Measurements from ENCODE around the gene ADI1. TPM values are rescaled to one million over a fixed set of nuclear protein-coding genes. Genes with fewer than 3 reads are reported as not detected.

ADI1 gene
- total and polyA plus RNA-seq, 10 of the 15 experiments (the other 5 are each of a cell fraction or from before 2014, with no cell fraction given), result 4.4 to 78.7 (median 17.2) TPM

GRCh38 chr2:3518496-3519254 is 656 bp downstream of the ADI1 start:
- ChIA-PET CTCF (interaction anchor here (1.9 kb wide), 1 partner anchor 95 kb away, joined by 7 read pairs; no protein-coding TSS in a partner anchor), POLR2A (interaction anchor here (0.6 to 1.3 kb wide), 4 partner anchors 40 to 204 kb away, joined by 3 to 4 read pairs (median 3); partner anchors contain the start of gene RNASEH1), RAD21 (ENCODE audit: unreplicated experiment) (interaction anchor here (0.6 to 1.2 kb wide), 2 partner anchors 57 to 77 kb away, joined by 3 to 5 read pairs; no protein-coding TSS in a partner anchor), SMC1A (ENCODE audit: uncharacterized antibody, unreplicated experiment) (interaction anchor here (1.3 kb wide), 1 partner anchor 39 kb away, joined by 6 read pairs; the partner anchor contains the start of gene RNASEH1)
- Histone ChIP-seq H4K20me1 (ENCODE audit: control insufficient read depth, insufficient read depth) (no peaks in the 10 kb centered on the region), H3K4me1 (ENCODE audit: control insufficient read depth, insufficient read depth, low read length) (peaks cover 6% of the 10 kb centered on the region), H3K27ac (ENCODE audit: control insufficient read depth, insufficient read depth) (peak overlapping the region; percentile 87), H3K79me2 (ENCODE audit: control insufficient read depth, insufficient read depth, low read length) (peaks cover 3% of the 10 kb centered on the region), H3K27me3 (replicated peaks in 1 of 2; ENCODE audit: control insufficient read depth in 2 of 2, insufficient read depth in 2 of 2, low read length in 1 of 2) (no peaks in the 10 kb centered on the region), H3K9me3 (replicated peaks; ENCODE audit: control insufficient read depth, insufficient read depth, low read length) (no peaks in the 10 kb centered on the region; the same call in 2 of the 3 replicates), H3K4me3 (peak overlapping the region; percentile 69), H3K4me2 (ENCODE audit: control insufficient read depth, insufficient read depth) (peak overlapping the region; percentile 79), H3K36me3 (ENCODE audit: control insufficient read depth in 2 of 2, insufficient read depth in 2 of 2, low read length in 1 of 2) (no peaks in the 10 kb centered on the region; a peak in 1 of 4 replicates), H3K9ac (ENCODE audit: control insufficient read depth, insufficient read depth, low read length) (peak overlapping the region; percentile 84), H2AFZ (ENCODE audit: control insufficient read depth, low read depth, low read length) (peak overlapping the region; percentile 96)
- intact Hi-C loops (cut with micrococcal nuclease; ENCODE audit: unreplicated experiment), result loop anchor here (1.0 to 5.0 kb wide), 2 partner anchors 39 to 59 kb away; partner anchors contain the start of gene RPS7
- DNase-seq (ENCODE audit: low read depth, low spot score) (peak; percentile 94), ATAC-seq (peak; percentile 89), FAIRE-seq (peak; percentile 78)
- in situ Hi-C loops (cut with MboI), result no loop called here
- under 1% methylated on average over 67 of the region's 67 CpGs for WGBS (ENCODE audit: insufficient coverage, insufficient replicate concordance, low lambda C conversion rate, missing lambda C conversion rate)
- no TSS peak for BruUV-seq (replicated peaks)
- TF ChIP-seq MXI1 (IDR thresholded peaks at IDR 0.05; ENCODE audit: low read depth, low read length) (no peak), BCL3 (IDR thresholded peaks at IDR 0.05; ENCODE audit: borderline replicate concordance, insufficient read depth, low read depth, low read length, poor library complexity, severe bottlenecking) (no peak), KDM1A (IDR thresholded peaks at IDR 0.05; ENCODE audit: borderline replicate concordance) (no peak), ZBTB4 (CRISPR knock-in tag; IDR thresholded peaks at IDR 0.05) (no peak), MTA2 (IDR thresholded peaks at IDR 0.05; ENCODE audit: low read depth) (no peak), TARDBP (IDR thresholded peaks at IDR 0.05; ENCODE audit: borderline replicate concordance) (no peak), SMAD5 (IDR thresholded peaks at IDR 0.05; ENCODE audit: low read depth) (peak; percentile 72; the same call in 1 of the 2 replicates), ZSCAN29 (IDR thresholded peaks at IDR 0.05) (no peak), IRF5 (IDR thresholded peaks at IDR 0.05; ENCODE audit: borderline replicate concordance) (no peak), KAT2A (conservative IDR thresholded peaks at IDR 0.05; ENCODE audit: control insufficient read depth, low read depth, low read length) (no peak), SIX5 (IDR thresholded peaks at IDR 0.05; ENCODE audit: low read depth, low read length, severe bottlenecking) (no peak), FOS (IDR thresholded peaks at IDR 0.05; ENCODE audit: borderline replicate concordance, extremely low read depth, insufficient read length) (no peak), EED (IDR thresholded peaks at IDR 0.05; ENCODE audit: low read depth) (no peak), JUND (IDR thresholded peaks at IDR 0.05; ENCODE audit: low read depth, low read length) (no peak), ETV6 (conservative IDR thresholded peaks at IDR 0.05 in 1 of 2, IDR thresholded peaks at IDR 0.05 in 1 of 2; ENCODE audit: borderline replicate concordance in 1 of 2, low read depth in 1 of 2) (no peak), ZNF24 (IDR thresholded peaks at IDR 0.05) (no peak), MYC (IDR thresholded peaks at IDR 0.05; ENCODE audit: insufficient read depth, insufficient read length, insufficient replicate concordance, low read length, severe bottlenecking) (no peak)
